Stimulated activated naive B cell treated with anti-CD40 and anti-IgM and Interleukin-4, amounts not matched to agents 10 μg/mL and 1 μg/mL and 100 μg/mL, for 72 hours (primary cell): Measurements from ENCODE around the gene PCDH9.

Experiments
- ATAC-seq, 2 donors: fragments of 150-1000 bp; cut with Tn5 transposase; replicated peaks; 2 replicates each; pipeline ENCODE4 v1.10.0; 2021; ENCODE audit warnings: moderate library complexity in 1 of 2
- DNase-seq: peaks from one replicate; pipeline ENCODE4 v3.0.0; 2021
- H3K27ac Mint-ChIP-seq: one replicate; pipeline ENCODE4 v1.8.0; 2022; ENCODE audit warnings: mild to moderate bottlenecking, mixed read lengths
- H3K27me3 Mint-ChIP-seq, 2 donors: one replicate each; pipeline ENCODE4 v1.8.0; 2022; ENCODE audit warnings: mixed read lengths in 2 of 2
- H3K36me3 Mint-ChIP-seq, 2 donors: one replicate each; pipeline ENCODE4 v1.8.0; 2022; ENCODE audit warnings: mixed read lengths in 2 of 2, mild to moderate bottlenecking in 1 of 2
- H3K4me1 Mint-ChIP-seq, 2 donors: one replicate each; pipeline ENCODE4 v1.8.0; 2022; ENCODE audit warnings: mixed read lengths in 2 of 2, mild to moderate bottlenecking in 1 of 2
- H3K4me3 Mint-ChIP-seq, 2 donors: one replicate each; pipeline ENCODE4 v1.8.0; 2022; ENCODE audit warnings: mild to moderate bottlenecking in 2 of 2, mixed read lengths in 2 of 2, moderate library complexity in 1 of 2
- H3K9me3 Mint-ChIP-seq, 2 donors: one replicate each; pipeline ENCODE4 v1.8.0; 2022; ENCODE audit warnings: mixed read lengths in 2 of 2, mild to moderate bottlenecking in 1 of 2

The PCDH9 gene

GRCh38 chr13:66407128-66407527, 823.0 kb downstream of the PCDH9 start:
- DNase-seq (no peak), ATAC-seq (no peak)
- H3K9me3 Mint-ChIP-seq, result no peaks in the 10 kb centered on the region
- no peaks in the 10 kb centered on the region for H3K27me3 Mint-ChIP-seq
- no peak overlapping the region for H3K27ac Mint-ChIP-seq
- no peaks in the 10 kb centered on the region for H3K36me3 Mint-ChIP-seq
- no peak overlapping the region for H3K4me3 Mint-ChIP-seq
- no peaks in the 10 kb centered on the region for H3K4me1 Mint-ChIP-seq

- DNase-seq (no peak), ATAC-seq (no peak)
- H3K9me3 Mint-ChIP-seq, result no peaks in the 10 kb centered on the region
- no peaks in the 10 kb centered on the region for H3K36me3 Mint-ChIP-seq
- no peak overlapping the region for H3K4me3 Mint-ChIP-seq
- no peaks in the 10 kb centered on the region for H3K4me1 Mint-ChIP-seq
- H3K27me3 Mint-ChIP-seq, result no peaks in the 10 kb centered on the region
- no peak overlapping the region for H3K27ac Mint-ChIP-seq
These were observed 824.0 kb downstream of the PCDH9 start for GRCh38 chr13:66405908-66406802.

GRCh38 chr13:66402546-66402945, 827.6 kb downstream of the PCDH9 start:
- H3K9me3 Mint-ChIP-seq, result no peaks in the 10 kb centered on the region
- no peaks in the 10 kb centered on the region for H3K36me3 Mint-ChIP-seq
- no peaks in the 10 kb centered on the region for H3K27me3 Mint-ChIP-seq
- no peak overlapping the region for H3K4me3 Mint-ChIP-seq
- ATAC-seq (no peak), DNase-seq (no peak)
- H3K27ac Mint-ChIP-seq, result no peak overlapping the region
- H3K4me1 Mint-ChIP-seq, result no peaks in the 10 kb centered on the region

- no peaks in the 10 kb centered on the region for H3K36me3 Mint-ChIP-seq
- no peak for DNase-seq
- no peaks in the 10 kb centered on the region for H3K4me1 Mint-ChIP-seq
- no peaks in the 10 kb centered on the region for H3K27me3 Mint-ChIP-seq
- H3K4me3 Mint-ChIP-seq, result no peak overlapping the region
- no peak for ATAC-seq
- no peaks in the 10 kb centered on the region for H3K9me3 Mint-ChIP-seq
- no peak overlapping the region for H3K27ac Mint-ChIP-seq
These were observed 828.1 kb downstream of the PCDH9 start for GRCh38 chr13:66402066-66402465.

GRCh38 chr13:66400292-66400691, 829.8 kb downstream of the PCDH9 start:
- no peaks in the 10 kb centered on the region for H3K9me3 Mint-ChIP-seq
- H3K4me1 Mint-ChIP-seq, result no peaks in the 10 kb centered on the region
- no peaks in the 10 kb centered on the region for H3K36me3 Mint-ChIP-seq
- no peaks in the 10 kb centered on the region for H3K27me3 Mint-ChIP-seq
- no peak overlapping the region for H3K27ac Mint-ChIP-seq
- H3K4me3 Mint-ChIP-seq, result no peak overlapping the region
- DNase-seq (no peak), ATAC-seq (no peak)

GRCh38 chr13:66399873-66400272, 830.3 kb downstream of the PCDH9 start:
- H3K9me3 Mint-ChIP-seq, result no peaks in the 10 kb centered on the region
- no peaks in the 10 kb centered on the region for H3K4me1 Mint-ChIP-seq
- DNase-seq, result no peak
- H3K36me3 Mint-ChIP-seq, result no peaks in the 10 kb centered on the region
- H3K4me3 Mint-ChIP-seq, result no peak overlapping the region
- no peak overlapping the region for H3K27ac Mint-ChIP-seq
- ATAC-seq, result no peak
- no peaks in the 10 kb centered on the region for H3K27me3 Mint-ChIP-seq

GRCh38 chr13:66397133-66397532, 833.0 kb downstream of the PCDH9 start:
- Mint-ChIP-seq H3K9me3 (no peaks in the 10 kb centered on the region), H3K27ac (no peak overlapping the region), H3K27me3 (no peaks in the 10 kb centered on the region), H3K4me3 (no peak overlapping the region), H3K36me3 (no peaks in the 10 kb centered on the region), H3K4me1 (no peaks in the 10 kb centered on the region)
- DNase-seq, result no peak
- no peak for ATAC-seq

- H3K27me3 Mint-ChIP-seq, result no peaks in the 10 kb centered on the region
- H3K9me3 Mint-ChIP-seq, result no peaks in the 10 kb centered on the region
- no peaks in the 10 kb centered on the region for H3K36me3 Mint-ChIP-seq
- H3K4me3 Mint-ChIP-seq, result no peak overlapping the region
- peaks cover 1 to 7% of the 10 kb centered on the region in 2 donors for H3K4me1 Mint-ChIP-seq
- peak in 1 of 2 donors; percentile 56 for ATAC-seq
- H3K27ac Mint-ChIP-seq, result no peak overlapping the region
- DNase-seq, result no peak
These were observed 838.8 kb downstream of the PCDH9 start for GRCh38 chr13:66391322-66391721.

GRCh38 chr13:66378894-66379293, 851.2 kb downstream of the PCDH9 start:
- H3K9me3 Mint-ChIP-seq, result no peaks in the 10 kb centered on the region
- no peaks in the 10 kb centered on the region for H3K27me3 Mint-ChIP-seq
- DNase-seq (no peak), ATAC-seq (no peak)
- H3K27ac Mint-ChIP-seq, result no peak overlapping the region
- no peaks in the 10 kb centered on the region for H3K4me1 Mint-ChIP-seq
- H3K4me3 Mint-ChIP-seq, result no peak overlapping the region
- no peaks in the 10 kb centered on the region for H3K36me3 Mint-ChIP-seq

- H3K9me3 Mint-ChIP-seq, result no peaks in the 10 kb centered on the region
These were observed 852.6 kb downstream of the PCDH9 start for GRCh38 chr13:66377569-66377968.

GRCh38 chr13:66375756-66376155, 854.4 kb downstream of the PCDH9 start:
- no peaks in the 10 kb centered on the region for H3K9me3 Mint-ChIP-seq
- H3K36me3 Mint-ChIP-seq, result no peaks in the 10 kb centered on the region
- H3K4me3 Mint-ChIP-seq, result no peak overlapping the region
- no peak overlapping the region for H3K27ac Mint-ChIP-seq
- no peaks in the 10 kb centered on the region for H3K27me3 Mint-ChIP-seq
- ATAC-seq, result no peak
- no peak for DNase-seq
- no peaks in the 10 kb centered on the region for H3K4me1 Mint-ChIP-seq

More at GRCh38 chr13:66377569-66377968, 852.6 kb downstream of the PCDH9 start:
- ATAC-seq, result no peak
- Mint-ChIP-seq H3K36me3 (no peaks in the 10 kb centered on the region), H3K27me3 (no peaks in the 10 kb centered on the region), H3K4me3 (no peak overlapping the region), H3K4me1 (no peaks in the 10 kb centered on the region), H3K27ac (no peak overlapping the region)
- DNase-seq, result no peak

- H3K36me3 Mint-ChIP-seq, result no peaks in the 10 kb centered on the region
- H3K27me3 Mint-ChIP-seq, result no peaks in the 10 kb centered on the region
- DNase-seq, result no peak
- H3K4me1 Mint-ChIP-seq, result no peaks in the 10 kb centered on the region
- ATAC-seq, result no peak
- H3K4me3 Mint-ChIP-seq, result no peak overlapping the region
- H3K9me3 Mint-ChIP-seq, result no peaks in the 10 kb centered on the region
- no peak overlapping the region for H3K27ac Mint-ChIP-seq
These were observed 860.5 kb downstream of the PCDH9 start for GRCh38 chr13:66369666-66370065.

GRCh38 chr13:66367356-66367755, 862.8 kb downstream of the PCDH9 start:
- Mint-ChIP-seq H3K27me3 (no peaks in the 10 kb centered on the region), H3K36me3 (no peaks in the 10 kb centered on the region), H3K9me3 (no peaks in the 10 kb centered on the region), H3K4me1 (peaks cover 0 to 1% of the 10 kb centered on the region in 2 donors), H3K27ac (no peak overlapping the region), H3K4me3 (no peak overlapping the region)
- DNase-seq, result no peak
- no peak for ATAC-seq

GRCh38 chr13:66365101-66365500, 865.0 kb downstream of the PCDH9 start:
- H3K27ac Mint-ChIP-seq, result no peak overlapping the region
- no peaks in the 10 kb centered on the region for H3K9me3 Mint-ChIP-seq
- no peak overlapping the region for H3K4me3 Mint-ChIP-seq
- no peak for ATAC-seq
- no peak for DNase-seq
- H3K36me3 Mint-ChIP-seq, result no peaks in the 10 kb centered on the region
- no peaks in the 10 kb centered on the region for H3K27me3 Mint-ChIP-seq
- peaks cover 0 to 1% of the 10 kb centered on the region in 2 donors for H3K4me1 Mint-ChIP-seq

- ATAC-seq, result no peak
- no peaks in the 10 kb centered on the region for H3K9me3 Mint-ChIP-seq
- H3K36me3 Mint-ChIP-seq, result no peaks in the 10 kb centered on the region
- no peak overlapping the region for H3K27ac Mint-ChIP-seq
- H3K4me1 Mint-ChIP-seq, result peaks cover 0 to 1% of the 10 kb centered on the region in 2 donors
- no peaks in the 10 kb centered on the region for H3K27me3 Mint-ChIP-seq
- no peak for DNase-seq
- no peak overlapping the region for H3K4me3 Mint-ChIP-seq
These were observed 865.8 kb downstream of the PCDH9 start for GRCh38 chr13:66364346-66364745.
